ENCODE measurements around the gene HRG. TPM values are rescaled to one million over a fixed set of nuclear protein-coding genes. Genes with fewer than 3 reads are reported as not detected.

HRG gene, protein sequence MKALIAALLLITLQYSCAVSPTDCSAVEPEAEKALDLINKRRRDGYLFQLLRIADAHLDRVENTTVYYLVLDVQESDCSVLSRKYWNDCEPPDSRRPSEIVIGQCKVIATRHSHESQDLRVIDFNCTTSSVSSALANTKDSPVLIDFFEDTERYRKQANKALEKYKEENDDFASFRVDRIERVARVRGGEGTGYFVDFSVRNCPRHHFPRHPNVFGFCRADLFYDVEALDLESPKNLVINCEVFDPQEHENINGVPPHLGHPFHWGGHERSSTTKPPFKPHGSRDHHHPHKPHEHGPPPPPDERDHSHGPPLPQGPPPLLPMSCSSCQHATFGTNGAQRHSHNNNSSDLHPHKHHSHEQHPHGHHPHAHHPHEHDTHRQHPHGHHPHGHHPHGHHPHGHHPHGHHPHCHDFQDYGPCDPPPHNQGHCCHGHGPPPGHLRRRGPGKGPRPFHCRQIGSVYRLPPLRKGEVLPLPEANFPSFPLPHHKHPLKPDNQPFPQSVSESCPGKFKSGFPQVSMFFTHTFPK
- total RNA-seq = not detected

DNA sequence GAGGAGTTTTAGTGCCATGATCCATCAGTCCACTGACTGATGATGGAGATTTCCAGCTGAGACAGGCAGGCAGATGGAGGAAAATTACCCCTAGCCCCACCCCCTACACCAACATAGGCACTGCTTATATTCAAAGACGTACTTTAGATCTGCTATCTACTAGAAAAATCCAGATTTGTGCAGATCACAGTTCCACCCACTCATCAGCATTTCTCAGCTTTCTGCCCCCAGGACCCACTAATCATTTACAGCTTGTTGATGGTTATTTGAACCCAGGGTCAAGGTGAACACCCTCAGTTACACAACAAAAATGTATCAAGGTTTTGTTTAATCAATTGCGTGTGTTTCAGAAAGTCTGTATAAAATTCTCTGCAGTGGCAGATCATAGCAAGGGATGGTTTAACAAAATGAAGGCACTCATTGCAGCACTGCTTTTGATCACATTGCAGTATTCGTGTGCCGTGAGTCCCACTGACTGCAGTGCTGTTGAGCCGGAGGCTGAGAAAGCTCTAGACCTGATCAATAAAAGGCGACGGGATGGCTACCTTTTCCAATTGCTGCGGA, at the start of gene HRG:
HRG (plus strand) TSS at position 390 of the 564 bp plus-strand sequence; CDS start at position 408, 18 bp downstream.

DNA sequence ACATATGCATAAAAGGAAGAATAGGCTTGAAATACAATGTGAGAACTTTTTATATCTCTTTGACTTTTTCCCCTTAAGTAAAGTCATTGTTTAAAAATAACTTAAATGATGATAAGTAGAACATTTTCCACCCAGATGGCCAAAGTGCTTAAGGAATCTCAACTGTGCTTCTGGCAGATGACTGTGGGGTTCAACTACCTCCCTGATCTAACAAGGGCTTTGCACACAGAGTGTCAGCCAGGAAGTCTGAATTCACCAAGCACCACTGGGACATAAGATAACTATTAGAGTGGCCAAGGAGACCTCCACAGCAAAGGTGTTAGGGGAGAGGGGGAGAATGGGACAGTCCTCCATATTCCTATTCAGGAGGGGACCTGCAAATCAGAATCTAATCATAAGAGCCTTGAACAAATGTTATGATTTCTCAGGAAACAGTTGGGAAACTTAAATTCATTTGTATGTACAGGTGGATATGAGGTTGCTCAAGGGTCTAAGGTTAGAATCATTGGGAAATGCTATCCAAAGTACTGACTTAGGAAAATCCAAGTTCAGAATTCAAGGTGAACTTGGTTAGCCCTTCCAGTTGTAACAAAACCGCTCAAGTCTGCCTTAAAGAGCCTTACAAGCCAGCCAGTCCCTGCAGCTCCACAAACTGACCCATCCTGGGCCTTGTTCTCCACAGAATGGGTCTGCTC, 25.9 kb upstream of the HRG start, which contains the start of gene FETUB:
FETUB (plus strand) TSS at position 622 of the 695 bp plus-strand sequence; CDS start at position 684, 62 bp downstream.

DNA sequence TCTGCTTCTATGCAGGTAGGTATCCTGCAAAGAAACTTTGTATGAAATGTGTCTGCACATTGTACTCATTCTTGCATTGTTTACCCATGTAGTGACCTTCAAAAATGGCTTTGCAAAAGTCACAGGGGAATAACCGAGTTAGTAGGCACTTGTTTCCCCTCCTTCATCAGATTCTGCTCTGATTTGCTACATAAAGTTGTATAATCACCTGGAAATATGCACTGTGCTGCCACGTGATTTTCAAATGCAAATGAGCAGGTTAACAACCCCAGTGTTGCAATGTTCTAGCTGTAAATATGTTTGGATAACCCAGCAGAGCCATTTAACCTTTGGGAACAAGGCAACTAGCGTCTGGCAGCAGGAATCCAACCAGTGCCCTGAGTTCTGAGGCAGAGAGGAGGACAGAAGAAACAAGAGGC, 51.2 kb downstream of the HRG start, which contains the start of gene KNG1:
KNG1 (plus strand) TSS at position 321 of the 419 bp plus-strand sequence. CDS start 184 bp downstream, outside the sequence.

Other genes with a start within 250 kb of the HRG start
- 1 to 10 TPM; 4.3 to 5.6 TPM for gene CRYGS, start 121.6 kb upstream of the HRG start, total RNA-seq
- 10 to 100 TPM; 13.1 to 14.4 TPM for gene TBCCD1, start 98.7 kb upstream of the HRG start, total RNA-seq
- 10 to 100 TPM; 42.0 to 45.6 TPM for gene DNAJB11, start 95.3 kb upstream of the HRG start, total RNA-seq
- gene AHSG, start 53.0 kb upstream of the HRG start, total RNA-seq = not detected
- gene FETUB, start 25.6 kb upstream of the HRG start, total RNA-seq = not detected
- gene KNG1, start 51.3 kb downstream of the HRG start, total RNA-seq = not detected
- 100 to 1,000 TPM; 392 to 397 TPM for gene EIF4A2, start 117.6 kb downstream of the HRG start, total RNA-seq
- gene RFC4, start 140.5 kb downstream of the HRG start, total RNA-seq = 10 to 100 TPM; 54.7 to 58.5 TPM
- gene ADIPOQ, start 176.7 kb downstream of the HRG start, total RNA-seq = not detected